RWPE2 (cell line): ENCODE measurements around the gene SACM1L.
"Not testable (repeated sequence)": the region's sequence is repeated elsewhere in the genome, so short reads cannot be mapped to it uniquely, and the experiment has no call there.

Experiments used
- ATAC-seq: fragments of 200-7000 bp; cut with Tn5 transposase; 3 replicates; pipeline ENCODE4 v1.9.1; 2021; ENCODE audit warnings: low read depth
- DNase-seq: peaks from one replicate; pipeline ENCODE4 v3.0.0-alpha.2; 2020; ENCODE audit warnings: low spot score
- H3K27ac ChIP-seq: fragments of 450-650 bp; 2 replicates; pipeline ENCODE4 v1.5.1; 2017; ENCODE audit warnings: mild to moderate bottlenecking; ENCODE audit not compliant: poor library complexity, severe bottlenecking
- H3K27me3 ChIP-seq: fragments of 250-450 bp; sonication (Bioruptor Pico); 2 replicates; pipeline ENCODE4 v1.5.1; 2021; ENCODE audit warnings: mild to moderate bottlenecking, moderate library complexity; ENCODE audit not compliant: insufficient read depth, poor library complexity, severe bottlenecking
- H3K36me3 ChIP-seq: fragments of 250-450 bp; sonication (Bioruptor Pico); 2 replicates; pipeline ENCODE4 v1.5.1; 2020; ENCODE audit warnings: low read depth, mild to moderate bottlenecking, moderate library complexity
- H3K4me1 ChIP-seq: fragments of 250-450 bp; sonication (Bioruptor Pico); 2 replicates; pipeline ENCODE4 v1.5.1; 2021; ENCODE audit warnings: mild to moderate bottlenecking, moderate library complexity; ENCODE audit not compliant: insufficient read depth, poor library complexity, severe bottlenecking
- H3K4me3 ChIP-seq: fragments of 250-450 bp; sonication (Bioruptor Pico); 2 replicates; pipeline ENCODE4 v1.5.1; 2021; ENCODE audit warnings: mild to moderate bottlenecking, moderate library complexity; ENCODE audit not compliant: severe bottlenecking
- H3K9me3 ChIP-seq: fragments of 250-450 bp; sonication (Bioruptor Pico); 2 replicates; pipeline ENCODE4 v1.5.1; 2021; ENCODE audit warnings: mild to moderate bottlenecking, moderate library complexity; ENCODE audit not compliant: severe bottlenecking
- CTCF ChIP-seq: fragments of 450-650 bp; IDR thresholded peaks from one replicate; pipeline ENCODE4 v1.5.1; 2017; ENCODE audit warnings: mild to moderate bottlenecking, moderate library complexity; ENCODE audit not compliant: poor library complexity, severe bottlenecking

SACM1L gene

DNA sequence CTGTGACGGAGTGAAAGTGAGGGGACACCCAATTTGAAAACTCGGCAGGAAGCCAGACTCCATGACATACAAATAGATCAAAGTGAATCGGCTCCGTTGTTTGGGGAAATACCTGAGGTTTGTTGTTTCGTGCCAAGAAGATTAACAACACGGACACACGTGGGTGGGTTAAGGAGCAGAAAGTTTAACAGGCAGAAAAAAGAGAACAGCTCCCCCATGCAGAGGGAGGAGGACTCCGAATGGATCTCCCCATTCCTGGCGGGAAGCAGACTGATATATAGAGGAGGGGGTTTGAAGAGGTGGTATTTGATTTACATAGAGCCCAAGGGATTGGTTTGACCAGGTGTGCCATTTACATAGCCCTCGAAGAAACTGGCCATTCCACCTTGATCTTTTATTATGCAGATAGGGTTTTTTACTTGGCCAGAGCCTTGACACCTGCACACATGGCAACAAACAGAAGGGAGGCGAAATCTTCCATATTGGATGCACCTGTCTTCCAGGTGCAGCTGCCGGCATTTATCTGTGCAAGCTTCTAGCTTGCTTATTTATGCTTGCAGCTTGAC lies 4.8 kb upstream of the SACM1L start:
- H3K27me3 ChIP-seq = no peaks in the 10 kb centered on the region
- DNase-seq = no peak
- no peak for ATAC-seq
- no peak for TF ChIP-seq CTCF
- peaks cover 3% of the 10 kb centered on the region for H3K4me1 ChIP-seq
- H3K4me3 ChIP-seq = no peak overlapping the region
- H3K36me3 ChIP-seq = no peaks in the 10 kb centered on the region; the same call in 1 of the 2 replicates
- H3K9me3 ChIP-seq = no peaks in the 10 kb centered on the region
- no peak overlapping the region for H3K27ac ChIP-seq

GRCh38 chr3:45685722-45686121 lies 3.5 kb upstream of the SACM1L start:
- not testable (repeated sequence) for H3K36me3 ChIP-seq, H3K4me1 ChIP-seq, DNase-seq, H3K27ac ChIP-seq, ATAC-seq, H3K27me3 ChIP-seq, H3K9me3 ChIP-seq, H3K4me3 ChIP-seq

DNA sequence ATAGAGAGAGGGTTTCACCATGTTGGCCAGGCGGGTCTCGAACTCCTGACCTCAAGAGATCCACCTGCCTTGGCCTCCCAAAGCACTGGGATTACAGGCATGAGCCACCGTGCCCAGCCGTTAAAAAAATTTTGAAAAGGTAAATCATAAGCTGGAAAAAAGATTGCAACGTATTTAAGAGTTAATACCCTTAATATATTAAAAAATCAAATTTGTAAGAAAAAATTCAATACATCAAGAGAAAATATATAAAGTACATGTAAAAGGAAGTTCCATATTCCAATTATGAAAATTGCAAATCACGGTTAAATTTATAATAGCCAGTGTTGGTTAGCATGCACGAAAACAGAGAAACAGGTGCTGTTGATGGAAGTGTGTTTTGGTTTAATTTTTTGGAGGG lies 2.3 kb upstream of the SACM1L start:
- peaks cover 10% of the 10 kb centered on the region for H3K4me1 ChIP-seq
- H3K4me3 ChIP-seq = no peak overlapping the region
- H3K36me3 ChIP-seq = 0 out of 2 replicates have a peak, but pooled peaks cover 2% of the 10 kb centered on the region
- no peak overlapping the region for H3K27ac ChIP-seq
- ATAC-seq = no peak
- TF ChIP-seq CTCF = no peak
- no peak for DNase-seq
- H3K27me3 ChIP-seq = no peaks in the 10 kb centered on the region
- no peaks in the 10 kb centered on the region for H3K9me3 ChIP-seq

DNA sequence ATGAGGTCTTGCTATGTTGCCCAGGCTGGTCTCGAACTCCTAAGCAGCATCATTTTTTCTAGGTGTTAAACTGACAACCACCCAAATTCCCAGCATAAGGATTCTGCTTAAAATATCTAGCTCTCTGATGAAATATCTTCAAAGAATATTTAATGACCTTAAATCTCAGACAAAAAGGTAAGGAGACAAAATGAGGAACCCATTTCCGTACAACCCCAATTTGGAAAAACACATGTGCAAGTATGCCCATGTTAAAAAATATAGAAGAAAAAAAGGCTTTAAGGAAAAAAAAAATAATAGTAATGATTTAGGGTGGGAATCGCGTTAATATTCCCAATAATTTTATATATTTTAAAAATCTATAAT lies 1.4 kb upstream of the SACM1L start:
- Histone ChIP-seq H3K36me3 (peaks cover 8% of the 10 kb centered on the region; the same call in 1 of the 2 replicates), H3K27me3 (no peaks in the 10 kb centered on the region), H3K27ac (peak overlapping the region; percentile 65), H3K9me3 (no peaks in the 10 kb centered on the region), H3K4me3 (peak overlapping the region; percentile 66), H3K4me1 (peaks cover 10% of the 10 kb centered on the region)
- ATAC-seq (no peak), DNase-seq (no peak)
- no peak for TF ChIP-seq CTCF

- TF ChIP-seq CTCF = no peak
- peaks cover 10% of the 10 kb centered on the region for H3K4me1 ChIP-seq
- no peaks in the 10 kb centered on the region for H3K9me3 ChIP-seq
- no peak for DNase-seq
- H3K36me3 ChIP-seq = peaks cover 13% of the 10 kb centered on the region; the same call in 1 of the 2 replicates
- ATAC-seq = peak; percentile 11
- H3K27me3 ChIP-seq = no peaks in the 10 kb centered on the region
- peak overlapping the region; percentile 66 for H3K4me3 ChIP-seq
- peak overlapping the region; percentile 65 for H3K27ac ChIP-seq
Observed at GRCh38 chr3:45688194-45688881, 858 bp upstream of the SACM1L start.
